Gastroesophageal sphincter (tissue), 4 donors: Measurements from ENCODE around the gene SUPV3L1. TPM values are rescaled to one million over a fixed set of nuclear protein-coding genes. Genes with fewer than 3 reads are reported as not detected.

ENCODE experiments used
- ATAC-seq: fragments of 150-250 bp; one replicate; pipeline ENCODE4 v1.9.1; 2016; ENCODE audit warnings: mild to moderate bottlenecking, moderate library complexity
- H3K27ac ChIP-seq, 4 donors: fragments of 200-600 bp; sonication (generic) in 3 of 4; 1 replicate in 3 of 4; 2 replicates in 1 of 4; pipeline ENCODE4 v1.5.1; 2016 to 2019
- H3K27me3 ChIP-seq: fragments of 200-600 bp; sonication (generic); one replicate; pipeline ENCODE4 v1.5.1; 2019
- H3K36me3 ChIP-seq, 2 donors: fragments of 200-600 bp; sonication (generic); one replicate each; pipeline ENCODE4 v1.5.1; 2019; ENCODE audit warnings: control low read depth in 1 of 2
- H3K4me1 ChIP-seq, 3 donors: fragments of 200-600 bp; sonication (generic); 1 replicate in 2 of 3; 2 replicates in 1 of 3; pipeline ENCODE4 v1.5.1; 2016 to 2019; ENCODE audit warnings: control low read depth in 2 of 3
- H3K4me3 ChIP-seq, 2 donors: fragments of 200-600 bp; sonication (generic); one replicate each; pipeline ENCODE4 v1.5.1; 2019; ENCODE audit warnings: mild to moderate bottlenecking in 1 of 2, moderate library complexity in 1 of 2
- H3K9me3 ChIP-seq, 3 donors: fragments of 200-600 bp; sonication (generic); one replicate each; pipeline ENCODE4 v1.5.1; 2017 to 2019; ENCODE audit warnings: control low read depth in 2 of 3
- EP300 ChIP-seq: sonication (generic); formaldehyde crosslinking; IDR thresholded peaks from one replicate; pipeline ENCODE4 v1.6.1; 2017; ENCODE audit warnings: antibody characterized with exemption, mild to moderate bottlenecking
- POLR2A ChIP-seq, 2 donors: fragments of 450-650 bp; IDR thresholded peaks; one replicate each; pipeline ENCODE4 v1.6.1; 2017; ENCODE audit warnings: antibody characterized with exemption in 2 of 2, mild to moderate bottlenecking in 2 of 2, moderate library complexity in 1 of 2
- POLR2AphosphoS5 ChIP-seq: sonication (generic); formaldehyde crosslinking; IDR thresholded peaks from one replicate; pipeline ENCODE4 v1.6.1; 2017; ENCODE audit warnings: antibody characterized with exemption
- WGBS, 2 donors: methylation state at CpG; one replicate each; pipeline ENCODE4 v1.1.5; 2018; ENCODE audit warnings: low coverage in 1 of 2; 5-methylcytosine and 5-hydroxymethylcytosine counted together
- total RNA-seq, 4 donors: library from RNA; depleted of rRNA; stranded (reverse); fragments of >200 nt; gene quantifications; one replicate each; pipeline ENCODE4 v1.1.0, GENCODE V29; 2016
- TF ChIP-seq, protein P1 (sequence below), 4 experiments: fragments of 200-600 bp in 2 of 4; fragments of 450-650 bp in 2 of 4; sonication (generic) in 1 of 4; IDR thresholded peaks; one replicate each; pipeline ENCODE4 v1.5.1; 2017 to 2019; ENCODE audit warnings: antibody characterized with exemption in 4 of 4, mild to moderate bottlenecking in 2 of 4, moderate library complexity in 2 of 4

Gene SUPV3L1
- total RNA-seq, 4 donors from 2014 or later = 18.2 to 20.9 (median 19.8) TPM

- 68 to 70% methylated on average over 3 of the region's 3 CpGs for WGBS, 2 donors
- no peaks in the 10 kb centered on the region for H3K9me3 ChIP-seq
- no peaks in the 10 kb centered on the region for H3K27me3 ChIP-seq
- H3K4me1 ChIP-seq = no peaks in the 10 kb centered on the region
- no peak for ATAC-seq
- TF ChIP-seq, protein P1, sequence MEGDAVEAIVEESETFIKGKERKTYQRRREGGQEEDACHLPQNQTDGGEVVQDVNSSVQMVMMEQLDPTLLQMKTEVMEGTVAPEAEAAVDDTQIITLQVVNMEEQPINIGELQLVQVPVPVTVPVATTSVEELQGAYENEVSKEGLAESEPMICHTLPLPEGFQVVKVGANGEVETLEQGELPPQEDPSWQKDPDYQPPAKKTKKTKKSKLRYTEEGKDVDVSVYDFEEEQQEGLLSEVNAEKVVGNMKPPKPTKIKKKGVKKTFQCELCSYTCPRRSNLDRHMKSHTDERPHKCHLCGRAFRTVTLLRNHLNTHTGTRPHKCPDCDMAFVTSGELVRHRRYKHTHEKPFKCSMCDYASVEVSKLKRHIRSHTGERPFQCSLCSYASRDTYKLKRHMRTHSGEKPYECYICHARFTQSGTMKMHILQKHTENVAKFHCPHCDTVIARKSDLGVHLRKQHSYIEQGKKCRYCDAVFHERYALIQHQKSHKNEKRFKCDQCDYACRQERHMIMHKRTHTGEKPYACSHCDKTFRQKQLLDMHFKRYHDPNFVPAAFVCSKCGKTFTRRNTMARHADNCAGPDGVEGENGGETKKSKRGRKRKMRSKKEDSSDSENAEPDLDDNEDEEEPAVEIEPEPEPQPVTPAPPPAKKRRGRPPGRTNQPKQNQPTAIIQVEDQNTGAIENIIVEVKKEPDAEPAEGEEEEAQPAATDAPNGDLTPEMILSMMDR (IDR thresholded peaks at IDR 0.05) = no peak
- TF ChIP-seq POLR2AphosphoS5 (no peak), POLR2A (IDR thresholded peaks at IDR 0.05) (no peak), EP300 (no peak)
- H3K36me3 ChIP-seq = peaks cover 0 to 37% of the 10 kb centered on the region in 2 donors
- H3K4me3 ChIP-seq = no peak overlapping the region
- H3K27ac ChIP-seq = no peak overlapping the region
Observed at GRCh38 chr10:69211524-69211923, 31.5 kb downstream of the SUPV3L1 start.

- WGBS, 2 donors = 17 to 43% methylated on average over 2 to 5 of the region's 5 CpGs
- no peaks in the 10 kb centered on the region for H3K9me3 ChIP-seq
- H3K36me3 ChIP-seq = peaks cover 0 to 14% of the 10 kb centered on the region in 2 donors
- H3K4me1 ChIP-seq = no peaks in the 10 kb centered on the region
- no peak overlapping the region for H3K4me3 ChIP-seq
- peaks cover 11% of the 10 kb centered on the region for H3K27me3 ChIP-seq
- ATAC-seq = no peak
- H3K27ac ChIP-seq = no peak overlapping the region
- TF ChIP-seq, protein P1 (IDR thresholded peaks at IDR 0.05) = no peak
- TF ChIP-seq POLR2AphosphoS5 (no peak), EP300 (no peak), POLR2A (IDR thresholded peaks at IDR 0.05) (no peak)
Observed at GRCh38 chr10:69213591-69214311, 33.7 kb downstream of the SUPV3L1 start.

GRCh38 chr10:69214666-69215131, 34.7 kb downstream of the SUPV3L1 start:
- Histone ChIP-seq H3K27ac (no peak overlapping the region), H3K9me3 (no peaks in the 10 kb centered on the region), H3K36me3 (peaks cover 0 to 5% of the 10 kb centered on the region in 2 donors), H3K4me1 (no peaks in the 10 kb centered on the region), H3K4me3 (no peak overlapping the region), H3K27me3 (peaks cover 13% of the 10 kb centered on the region)
- no peak for ATAC-seq
- TF ChIP-seq, protein P1 (IDR thresholded peaks at IDR 0.05) = no peak
- TF ChIP-seq POLR2AphosphoS5 = no peak
- TF ChIP-seq POLR2A (IDR thresholded peaks at IDR 0.05) = no peak
- TF ChIP-seq EP300 = no peak
- 88 to 89% methylated on average over 5 to 6 of the region's 6 CpGs for WGBS, 2 donors

DNA sequence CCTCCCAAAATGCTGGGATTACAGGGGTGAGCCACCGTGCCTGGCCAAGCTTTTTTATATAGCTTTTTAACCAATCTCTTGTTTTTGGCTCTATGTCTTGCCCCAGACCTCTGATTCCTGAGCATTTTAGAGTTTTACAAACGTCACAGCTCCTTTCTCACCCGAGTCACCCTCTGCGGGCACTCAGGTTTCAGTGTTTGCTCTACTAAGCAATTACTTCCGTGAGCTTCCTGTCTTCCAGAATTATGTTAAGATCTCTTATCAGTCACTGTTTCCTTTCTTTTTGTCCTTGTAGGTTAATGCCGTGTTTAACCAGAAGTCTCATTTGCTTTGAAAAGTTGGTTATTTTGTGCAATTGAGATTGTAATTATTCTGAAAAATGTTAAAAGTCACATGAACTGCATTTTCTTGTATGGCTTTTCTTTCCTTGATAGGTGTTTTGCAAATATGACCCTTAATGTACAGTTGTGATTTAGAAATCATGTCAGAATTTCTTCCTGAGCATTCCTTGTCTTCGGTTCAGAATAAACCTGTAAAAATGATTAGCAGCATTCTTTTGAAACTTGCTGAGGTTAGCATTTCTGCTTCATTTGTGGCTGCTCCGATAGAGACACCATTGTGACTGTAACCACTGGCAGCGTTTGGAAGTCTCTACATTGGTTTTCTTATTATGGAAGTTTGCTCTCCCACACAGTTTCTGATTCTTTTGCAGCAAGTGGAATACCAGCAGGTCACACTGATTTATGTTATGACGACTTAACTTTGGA, 35.6 kb downstream of the SUPV3L1 start:
- 35 to 43% methylated on average over 10 of the region's 10 CpGs for WGBS, 2 donors
- no peaks in the 10 kb centered on the region for H3K36me3 ChIP-seq
- no peak for TF ChIP-seq EP300
- TF ChIP-seq, protein P1 (IDR thresholded peaks at IDR 0.05) = no peak
- TF ChIP-seq POLR2A (IDR thresholded peaks at IDR 0.05) = no peak
- TF ChIP-seq POLR2AphosphoS5 = no peak
- H3K27ac ChIP-seq = no peak overlapping the region
- no peaks in the 10 kb centered on the region for H3K4me1 ChIP-seq
- no peaks in the 10 kb centered on the region for H3K9me3 ChIP-seq
- peaks cover 19% of the 10 kb centered on the region for H3K27me3 ChIP-seq
- H3K4me3 ChIP-seq = no peak overlapping the region
- ATAC-seq = no peak
